ENCODE measurements around the gene TNFRSF8. TPM values are rescaled to one million over a fixed set of nuclear protein-coding genes. Genes with fewer than 3 reads are reported as not detected.

TNFRSF8 gene
- total RNA-seq, 2 donors from 2014 or later: 0.32 to 4.7 TPM

GRCh38 chr1:12138196-12139168 is 75.4 kb downstream of the TNFRSF8 start:
- Histone ChIP-seq H3K27ac (no peak overlapping the region), H3K9me3 (no peaks in the 10 kb centered on the region), H3K4me3 (no peak overlapping the region), H3K4me1 (replicated peaks) (no peaks in the 10 kb centered on the region), H3K27me3 (replicated peaks; ENCODE audit: insufficient read depth) (no peaks in the 10 kb centered on the region), H3K36me3 (no peaks in the 10 kb centered on the region)
- TF ChIP-seq POLR2A (IDR thresholded peaks at IDR 0.05) (no peak), POLR2AphosphoS5 (IDR thresholded peaks at IDR 0.05) (no peak), CTCF (IDR thresholded peaks at IDR 0.05) (no peak)
- no peak for DNase-seq (ENCODE audit: low spot score)
- intact Hi-C loops (cut with DNase I): no loop called here
- 78% methylated on average over 31 of the region's 31 CpGs for WGBS

GRCh38 chr1:12140016-12140415 is 76.9 kb downstream of the TNFRSF8 start:
- no peak for TF ChIP-seq POLR2A (IDR thresholded peaks at IDR 0.05)
- no peak for TF ChIP-seq POLR2AphosphoS5 (IDR thresholded peaks at IDR 0.05)
- Histone ChIP-seq H3K36me3 (no peaks in the 10 kb centered on the region), H3K27ac (no peak overlapping the region), H3K4me1 (replicated peaks) (no peaks in the 10 kb centered on the region), H3K27me3 (replicated peaks; ENCODE audit: insufficient read depth) (no peaks in the 10 kb centered on the region), H3K4me3 (no peak overlapping the region), H3K9me3 (no peaks in the 10 kb centered on the region)
- DNase-seq (ENCODE audit: low spot score): no peak
- intact Hi-C loops (cut with DNase I): loop anchor here (5.0 kb wide), 1 partner anchor 67 kb away; no protein-coding TSS in a partner anchor
- WGBS: 90% methylated on average over 4 of the region's 4 CpGs

GRCh38 chr1:12140515-12141162 is 77.5 kb downstream of the TNFRSF8 start:
- WGBS: 87% methylated on average over 12 of the region's 12 CpGs
- H3K4me1 ChIP-seq (replicated peaks): no peaks in the 10 kb centered on the region
- no peak overlapping the region for H3K4me3 ChIP-seq
- DNase-seq (ENCODE audit: low spot score): no peak
- H3K27ac ChIP-seq: no peak overlapping the region
- no peaks in the 10 kb centered on the region for H3K36me3 ChIP-seq
- TF ChIP-seq POLR2A (IDR thresholded peaks at IDR 0.05) (no peak), CTCF (IDR thresholded peaks at IDR 0.05) (no peak), POLR2AphosphoS5 (IDR thresholded peaks at IDR 0.05) (no peak)
- intact Hi-C loops (cut with DNase I): loop anchor here (5.0 kb wide), 1 partner anchor 67 kb away; no protein-coding TSS in a partner anchor
- no peaks in the 10 kb centered on the region for H3K27me3 ChIP-seq (replicated peaks; ENCODE audit: insufficient read depth)
- H3K9me3 ChIP-seq: no peaks in the 10 kb centered on the region

GRCh38 chr1:12141163-12141850 is 78.2 kb downstream of the TNFRSF8 start:
- no peak overlapping the region for H3K27ac ChIP-seq
- H3K4me3 ChIP-seq: no peak overlapping the region
- H3K27me3 ChIP-seq (replicated peaks; ENCODE audit: insufficient read depth): no peaks in the 10 kb centered on the region
- no peak for DNase-seq (ENCODE audit: low spot score)
- TF ChIP-seq POLR2AphosphoS5 (IDR thresholded peaks at IDR 0.05) (no peak), POLR2A (IDR thresholded peaks at IDR 0.05) (no peak), CTCF (IDR thresholded peaks at IDR 0.05) (no peak)
- no peaks in the 10 kb centered on the region for H3K9me3 ChIP-seq
- 50% methylated on average over 20 of the region's 21 CpGs for WGBS
- H3K4me1 ChIP-seq (replicated peaks): no peaks in the 10 kb centered on the region
- no peaks in the 10 kb centered on the region for H3K36me3 ChIP-seq
- intact Hi-C loops (cut with DNase I): loop anchor here (5.0 kb wide), 1 partner anchor 66 kb away; no protein-coding TSS in a partner anchor
